CD4-positive, alpha-beta T cell treated with Interleukin-4 for 4 hours (primary cell): ENCODE data around the gene LUC7L.
"Not testable (repeated sequence)": the region's sequence is repeated elsewhere in the genome, so short reads cannot be mapped to it uniquely, and the experiment has no call there.

Experiments
- DNase-seq: peaks from one replicate; pipeline ENCODE4 v3.0.0-alpha.2; 2020

The LUC7L gene

DNA sequence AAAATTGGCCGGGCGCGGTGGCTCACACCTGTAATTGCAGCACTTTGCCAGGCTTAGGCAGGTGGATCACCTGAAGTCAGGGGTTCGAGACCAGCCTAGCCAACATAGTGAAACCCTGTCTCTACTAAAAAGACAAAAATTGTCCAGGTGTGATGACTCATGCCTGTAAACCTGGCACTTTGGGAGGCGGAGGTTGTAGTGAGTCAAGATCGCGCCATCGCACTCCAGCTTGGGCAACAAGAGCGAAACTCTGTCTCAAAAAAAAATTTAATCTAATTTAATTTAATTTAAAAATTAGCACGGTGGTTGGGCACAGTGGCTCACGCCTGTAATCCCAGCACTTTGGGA, 50.6 kb downstream of the LUC7L start:
- no peak for DNase-seq

DNA sequence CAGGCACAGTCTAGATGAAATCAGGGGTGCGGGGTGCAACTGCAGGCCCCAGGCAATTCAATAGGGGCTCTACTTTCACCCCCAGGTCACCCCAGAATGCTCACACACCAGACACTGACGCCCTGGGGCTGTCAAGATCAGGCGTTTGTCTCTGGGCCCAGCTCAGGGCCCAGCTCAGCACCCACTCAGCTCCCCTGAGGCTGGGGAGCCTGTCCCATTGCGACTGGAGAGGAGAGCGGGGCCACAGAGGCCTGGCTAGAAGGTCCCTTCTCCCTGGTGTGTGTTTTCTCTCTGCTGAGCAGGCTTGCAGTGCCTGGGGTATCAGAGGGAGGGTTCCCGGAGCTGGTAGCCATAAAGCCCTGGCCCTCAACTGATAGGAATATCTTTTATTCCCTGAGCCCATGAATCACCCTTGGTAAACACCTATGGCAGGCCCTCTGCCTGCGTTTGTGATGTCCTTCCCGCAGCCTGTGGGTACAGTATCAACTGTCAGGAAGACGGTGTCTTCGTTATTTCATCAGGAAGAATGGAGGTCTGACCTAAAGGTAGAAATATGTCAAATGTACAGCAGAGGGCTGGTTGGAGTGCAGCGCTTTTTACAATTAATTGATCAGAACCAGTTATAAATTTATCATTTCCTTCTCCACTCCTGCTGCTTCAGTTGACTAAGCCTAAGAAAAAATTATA, 51.1 kb downstream of the LUC7L start:
- no peak for DNase-seq

DNA sequence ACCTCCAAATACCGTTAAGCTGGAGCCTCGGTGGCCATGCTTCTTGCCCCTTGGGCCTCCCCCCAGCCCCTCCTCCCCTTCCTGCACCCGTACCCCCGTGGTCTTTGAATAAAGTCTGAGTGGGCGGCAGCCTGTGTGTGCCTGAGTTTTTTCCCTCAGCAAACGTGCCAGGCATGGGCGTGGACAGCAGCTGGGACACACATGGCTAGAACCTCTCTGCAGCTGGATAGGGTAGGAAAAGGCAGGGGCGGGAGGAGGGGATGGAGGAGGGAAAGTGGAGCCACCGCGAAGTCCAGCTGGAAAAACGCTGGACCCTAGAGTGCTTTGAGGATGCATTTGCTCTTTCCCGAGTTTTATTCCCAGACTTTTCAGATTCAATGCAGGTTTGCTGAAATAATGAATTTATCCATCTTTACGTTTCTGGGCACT, 51.8 kb downstream of the LUC7L start:
- DNase-seq, result no peak

DNA sequence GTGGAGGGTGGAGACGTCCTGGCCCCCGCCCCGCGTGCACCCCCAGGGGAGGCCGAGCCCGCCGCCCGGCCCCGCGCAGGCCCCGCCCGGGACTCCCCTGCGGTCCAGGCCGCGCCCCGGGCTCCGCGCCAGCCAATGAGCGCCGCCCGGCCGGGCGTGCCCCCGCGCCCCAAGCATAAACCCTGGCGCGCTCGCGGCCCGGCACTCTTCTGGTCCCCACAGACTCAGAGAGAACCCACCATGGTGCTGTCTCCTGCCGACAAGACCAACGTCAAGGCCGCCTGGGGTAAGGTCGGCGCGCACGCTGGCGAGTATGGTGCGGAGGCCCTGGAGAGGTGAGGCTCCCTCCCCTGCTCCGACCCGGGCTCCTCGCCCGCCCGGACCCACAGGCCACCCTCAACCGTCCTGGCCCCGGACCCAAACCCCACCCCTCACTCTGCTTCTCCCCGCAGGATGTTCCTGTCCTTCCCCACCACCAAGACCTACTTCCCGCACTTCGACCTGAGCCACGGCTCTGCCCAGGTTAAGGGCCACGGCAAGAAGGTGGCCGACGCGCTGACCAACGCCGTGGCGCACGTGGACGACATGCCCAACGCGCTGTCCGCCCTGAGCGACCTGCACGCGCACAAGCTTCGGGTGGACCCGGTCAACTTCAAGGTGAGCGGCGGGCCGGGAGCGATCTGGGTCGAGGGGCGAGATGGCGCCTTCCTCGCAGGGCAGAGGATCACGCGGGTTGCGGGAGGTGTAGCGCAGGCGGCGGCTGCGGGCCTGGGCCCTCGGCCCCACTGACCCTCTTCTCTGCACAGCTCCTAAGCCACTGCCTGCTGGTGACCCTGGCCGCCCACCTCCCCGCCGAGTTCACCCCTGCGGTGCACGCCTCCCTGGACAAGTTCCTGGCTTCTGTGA, 52.5 kb downstream of the LUC7L start, which contains the start of gene HBA1:
HBA1 (plus strand) TSS at position 204 of the 906 bp plus-strand sequence; CDS start at position 241, 37 bp downstream.
- not testable (repeated sequence) for DNase-seq

DNA sequence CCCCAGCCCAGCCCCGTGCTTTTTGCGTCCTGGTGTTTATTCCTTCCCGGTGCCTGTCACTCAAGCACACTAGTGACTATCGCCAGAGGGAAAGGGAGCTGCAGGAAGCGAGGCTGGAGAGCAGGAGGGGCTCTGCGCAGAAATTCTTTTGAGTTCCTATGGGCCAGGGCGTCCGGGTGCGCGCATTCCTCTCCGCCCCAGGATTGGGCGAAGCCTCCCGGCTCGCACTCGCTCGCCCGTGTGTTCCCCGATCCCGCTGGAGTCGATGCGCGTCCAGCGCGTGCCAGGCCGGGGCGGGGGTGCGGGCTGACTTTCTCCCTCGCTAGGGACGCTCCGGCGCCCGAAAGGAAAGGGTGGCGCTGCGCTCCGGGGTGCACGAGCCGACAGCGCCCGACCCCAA, 53.2 kb downstream of the LUC7L start:
- not testable (repeated sequence) for DNase-seq

DNA sequence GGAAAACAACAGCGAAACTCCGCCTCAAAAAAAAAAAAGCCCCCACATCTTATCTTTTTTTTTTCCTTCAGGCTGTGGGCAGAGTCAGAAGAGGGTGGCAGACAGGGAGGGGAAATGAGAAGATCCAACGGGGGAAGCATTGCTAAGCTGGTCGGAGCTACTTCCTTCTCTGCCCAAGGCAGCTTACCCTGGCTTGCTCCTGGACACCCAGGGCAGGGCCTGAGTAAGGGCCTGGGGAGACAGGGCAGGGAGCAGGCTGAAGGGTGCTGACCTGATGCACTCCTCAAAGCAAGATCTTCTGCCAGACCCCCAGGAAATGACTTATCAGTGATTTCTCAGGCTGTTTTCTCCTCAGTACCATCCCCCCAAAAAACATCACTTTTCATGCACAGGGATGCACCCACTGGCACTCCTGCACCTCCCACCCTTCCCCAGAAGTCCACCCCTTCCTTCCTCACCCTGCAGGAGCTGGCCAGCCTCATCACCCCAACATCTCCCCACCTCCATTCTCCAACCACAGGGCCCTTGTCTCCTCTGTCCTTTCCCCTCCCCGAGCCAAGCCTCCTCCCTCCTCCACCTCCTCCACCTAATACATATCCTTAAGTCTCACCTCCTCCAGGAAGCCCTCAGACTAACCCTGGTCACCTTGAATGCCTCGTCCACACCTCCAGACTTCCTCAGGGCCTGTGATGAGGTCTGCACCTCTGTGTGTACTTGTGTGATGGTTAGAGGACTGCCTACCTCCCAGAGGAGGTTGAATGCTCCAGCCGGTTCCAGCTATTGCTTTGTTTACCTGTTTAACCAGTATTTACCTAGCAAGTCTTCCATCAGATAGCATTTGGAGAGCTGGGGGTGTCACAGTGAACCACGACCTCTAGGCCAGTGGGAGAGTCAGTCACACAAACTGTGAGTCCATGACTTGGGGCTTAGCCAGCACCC, 54.0 kb downstream of the LUC7L start:
- no peak for DNase-seq

DNA sequence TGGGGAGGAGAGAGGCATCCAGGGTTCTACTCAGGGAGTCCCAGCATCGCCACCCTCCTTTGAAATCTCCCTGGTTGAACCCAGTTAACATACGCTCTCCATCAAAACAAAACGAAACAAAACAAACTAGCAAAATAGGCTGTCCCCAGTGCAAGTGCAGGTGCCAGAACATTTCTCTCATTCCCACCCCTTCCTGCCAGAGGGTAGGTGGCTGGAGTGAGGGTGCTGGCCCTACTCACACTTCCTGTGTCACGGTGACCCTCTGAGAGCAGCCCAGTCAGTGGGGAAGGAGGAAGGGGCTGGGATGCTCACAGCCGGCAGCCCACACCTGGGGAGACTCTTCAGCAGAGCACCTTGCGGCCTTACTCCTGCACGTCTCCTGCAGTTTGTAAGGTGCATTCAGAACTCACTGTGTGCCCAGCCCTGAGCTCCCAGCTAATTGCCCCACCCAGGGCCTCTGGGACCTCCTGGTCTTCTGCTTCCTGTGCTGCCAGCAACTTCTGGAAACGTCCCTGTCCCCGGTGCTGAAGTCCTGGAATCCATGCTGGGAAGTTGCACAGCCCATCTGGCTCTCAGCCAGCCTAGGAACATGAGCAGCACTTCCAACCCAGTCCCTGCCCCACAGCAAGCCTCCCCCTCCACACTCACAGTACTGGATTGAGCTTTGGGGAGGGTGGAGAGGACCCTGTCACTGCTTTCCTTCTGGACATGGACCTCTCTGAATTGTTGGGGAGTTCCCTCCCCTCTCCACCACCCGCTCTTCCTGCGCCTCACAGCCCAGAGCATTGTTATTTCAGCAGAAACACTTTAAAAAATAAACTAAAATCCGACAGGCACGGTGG, 55.1 kb downstream of the LUC7L start:
- DNase-seq, result not testable (repeated sequence)

DNA sequence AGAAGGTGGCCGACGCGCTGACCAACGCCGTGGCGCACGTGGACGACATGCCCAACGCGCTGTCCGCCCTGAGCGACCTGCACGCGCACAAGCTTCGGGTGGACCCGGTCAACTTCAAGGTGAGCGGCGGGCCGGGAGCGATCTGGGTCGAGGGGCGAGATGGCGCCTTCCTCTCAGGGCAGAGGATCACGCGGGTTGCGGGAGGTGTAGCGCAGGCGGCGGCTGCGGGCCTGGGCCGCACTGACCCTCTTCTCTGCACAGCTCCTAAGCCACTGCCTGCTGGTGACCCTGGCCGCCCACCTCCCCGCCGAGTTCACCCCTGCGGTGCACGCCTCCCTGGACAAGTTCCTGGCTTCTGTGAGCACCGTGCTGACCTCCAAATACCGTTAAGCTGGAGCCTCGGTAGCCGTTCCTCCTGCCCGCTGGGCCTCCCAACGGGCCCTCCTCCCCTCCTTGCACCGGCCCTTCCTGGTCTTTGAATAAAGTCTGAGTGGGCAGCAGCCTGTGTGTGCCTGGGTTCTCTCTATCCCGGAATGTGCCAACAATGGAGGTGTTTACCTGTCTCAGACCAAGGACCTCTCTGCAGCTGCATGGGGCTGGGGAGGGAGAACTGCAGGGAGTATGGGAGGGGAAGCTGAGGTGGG, 55.9 kb downstream of the LUC7L start:
- DNase-seq, result not testable (repeated sequence)

DNA sequence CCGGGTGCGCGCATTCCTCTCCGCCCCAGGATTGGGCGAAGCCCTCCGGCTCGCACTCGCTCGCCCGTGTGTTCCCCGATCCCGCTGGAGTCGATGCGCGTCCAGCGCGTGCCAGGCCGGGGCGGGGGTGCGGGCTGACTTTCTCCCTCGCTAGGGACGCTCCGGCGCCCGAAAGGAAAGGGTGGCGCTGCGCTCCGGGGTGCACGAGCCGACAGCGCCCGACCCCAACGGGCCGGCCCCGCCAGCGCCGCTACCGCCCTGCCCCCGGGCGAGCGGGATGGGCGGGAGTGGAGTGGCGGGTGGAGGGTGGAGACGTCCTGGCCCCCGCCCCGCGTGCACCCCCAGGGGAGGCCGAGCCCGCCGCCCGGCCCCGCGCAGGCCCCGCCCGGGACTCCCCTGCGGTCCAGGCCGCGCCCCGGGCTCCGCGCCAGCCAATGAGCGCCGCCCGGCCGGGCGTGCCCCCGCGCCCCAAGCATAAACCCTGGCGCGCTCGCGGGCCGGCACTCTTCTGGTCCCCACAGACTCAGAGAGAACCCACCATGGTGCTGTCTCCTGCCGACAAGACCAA, 56.8 kb downstream of the LUC7L start, which contains the start of gene HBA2:
HBA2 (plus strand) TSS at position 503 of the 568 bp plus-strand sequence; CDS start at position 540, 37 bp downstream.
- DNase-seq, result not testable (repeated sequence)

DNA sequence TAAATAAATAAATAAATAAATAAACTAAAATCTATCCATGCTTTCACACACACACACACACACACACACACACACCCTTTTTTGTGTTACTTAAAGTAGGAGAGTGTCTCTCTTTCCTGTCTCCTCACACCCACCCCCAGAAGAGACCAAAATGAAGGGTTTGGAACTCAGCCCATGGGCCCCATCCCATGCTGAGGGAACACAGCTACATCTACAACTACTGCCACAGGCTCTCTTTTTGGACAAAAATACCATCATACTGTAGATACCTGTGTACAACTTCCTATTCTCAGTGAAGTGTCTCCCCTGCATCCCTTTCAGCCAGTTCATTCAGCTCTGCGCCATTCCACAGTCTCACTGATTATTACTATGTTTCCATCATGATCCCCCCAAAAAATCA, 58.5 kb downstream of the LUC7L start:
- DNase-seq, result no peak

DNA sequence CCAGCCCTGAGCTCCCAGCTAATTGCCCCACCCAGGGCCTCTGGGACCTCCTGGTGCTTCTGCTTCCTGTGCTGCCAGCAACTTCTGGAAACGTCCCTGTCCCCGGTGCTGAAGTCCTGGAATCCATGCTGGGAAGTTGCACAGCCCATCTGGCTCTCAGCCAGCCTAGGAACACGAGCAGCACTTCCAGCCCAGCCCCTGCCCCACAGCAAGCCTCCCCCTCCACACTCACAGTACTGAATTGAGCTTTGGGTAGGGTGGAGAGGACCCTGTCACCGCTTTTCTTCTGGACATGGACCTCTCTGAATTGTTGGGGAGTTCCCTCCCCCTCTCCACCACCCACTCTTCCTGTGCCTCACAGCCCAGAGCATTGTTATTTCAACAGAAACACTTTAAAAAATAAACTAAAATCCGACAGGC, 59.2 kb downstream of the LUC7L start:
- DNase-seq, result not testable (repeated sequence)

DNA sequence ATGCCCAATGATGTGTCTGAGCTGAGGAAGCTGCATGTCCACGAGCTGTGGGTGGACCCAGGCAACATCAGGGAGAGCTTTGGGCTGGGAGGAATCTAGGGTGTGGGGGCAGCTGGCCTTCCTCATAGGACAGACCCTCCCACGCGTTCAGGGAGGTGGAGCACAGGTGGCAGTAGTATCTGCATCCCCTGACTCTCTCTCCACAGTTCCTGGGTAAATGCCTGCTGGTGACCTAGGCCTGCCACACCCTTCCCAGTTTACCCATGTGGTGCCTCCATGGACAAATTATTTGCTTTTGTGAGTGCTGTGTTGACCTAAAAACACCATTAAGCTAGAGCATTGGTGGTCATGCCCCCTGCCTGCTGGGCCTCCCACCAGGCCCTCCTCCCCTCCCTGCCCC, 60.2 kb downstream of the LUC7L start:
- no peak for DNase-seq

DNA sequence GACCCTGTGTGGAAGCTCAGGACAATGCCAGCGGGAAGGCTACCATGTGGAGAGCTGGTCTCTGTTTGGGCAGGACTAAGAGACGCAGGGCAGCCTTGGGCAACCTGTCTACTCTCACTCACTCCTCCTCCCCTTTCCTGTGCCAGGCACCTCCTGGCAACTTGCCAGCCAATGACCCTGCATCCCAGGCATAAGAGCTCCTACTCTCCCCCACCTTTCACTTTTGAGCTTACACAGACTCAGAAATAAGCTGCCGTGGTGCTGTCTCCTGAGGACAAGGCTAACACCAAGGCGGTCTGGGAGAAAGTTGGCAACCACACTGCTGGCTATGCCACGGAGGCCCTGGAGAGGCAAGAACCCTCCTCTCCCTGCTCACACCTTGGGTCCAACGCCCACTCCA, 60.8 kb downstream of the LUC7L start:
- no peak for DNase-seq

DNA sequence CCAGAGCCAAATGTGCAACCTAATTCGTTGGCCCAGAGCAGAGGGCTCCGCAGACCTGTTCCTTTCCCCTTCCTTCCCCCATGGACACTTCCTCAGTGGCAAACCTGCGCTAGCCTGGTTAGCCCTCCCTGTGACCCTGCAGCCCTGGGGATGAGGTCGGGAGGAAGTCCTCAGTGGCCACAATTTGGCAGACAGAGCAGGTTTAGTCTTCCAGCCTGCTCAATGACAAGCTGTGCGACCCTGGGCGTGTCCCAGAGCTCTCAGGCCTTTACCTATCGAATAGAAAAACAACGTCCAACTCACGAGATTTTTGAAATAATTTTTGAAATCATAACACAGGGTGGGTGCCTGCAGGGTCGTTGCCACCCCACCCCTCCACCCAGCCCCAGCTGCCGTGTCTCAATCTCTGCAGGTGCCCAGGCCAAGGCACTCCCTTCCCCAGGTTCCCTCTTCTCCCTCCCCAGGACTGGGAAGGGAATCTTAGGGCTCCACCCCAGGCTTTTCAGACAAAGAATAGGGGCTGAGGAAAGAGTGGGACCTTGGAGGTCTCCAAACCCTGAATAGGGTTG, 62.0 kb downstream of the LUC7L start:
- no peak for DNase-seq

DNA sequence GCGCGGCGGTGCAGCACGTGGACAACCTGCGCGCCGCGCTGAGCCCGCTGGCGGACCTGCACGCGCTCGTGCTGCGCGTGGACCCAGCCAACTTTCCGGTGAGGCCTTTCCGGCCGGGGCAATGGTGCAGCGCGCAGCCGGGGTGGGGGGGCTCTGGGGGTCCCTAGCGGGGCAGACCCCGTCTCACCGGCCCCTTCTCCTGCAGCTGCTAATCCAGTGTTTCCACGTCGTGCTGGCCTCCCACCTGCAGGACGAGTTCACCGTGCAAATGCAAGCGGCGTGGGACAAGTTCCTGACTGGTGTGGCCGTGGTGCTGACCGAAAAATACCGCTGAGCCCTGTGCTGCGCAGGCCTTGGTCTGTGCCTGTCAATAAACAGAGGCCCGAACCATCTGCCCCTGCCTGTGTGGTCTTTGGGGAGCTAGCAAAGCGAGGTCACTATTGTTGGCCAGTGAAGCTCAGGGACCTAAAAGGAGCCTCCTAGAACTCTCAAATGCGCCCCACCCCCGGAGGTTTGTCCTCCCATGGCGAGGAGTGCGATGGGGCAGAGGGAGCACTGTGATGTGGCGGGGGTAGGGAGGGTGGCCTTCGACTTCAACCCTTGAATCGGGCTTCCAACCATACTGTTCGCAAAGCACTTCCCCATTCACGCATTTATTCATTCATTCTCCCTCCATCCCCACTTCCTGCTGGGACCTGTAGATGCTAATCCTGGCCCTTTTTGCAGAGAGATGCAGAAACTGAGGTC, 62.7 kb downstream of the LUC7L start:
- DNase-seq, result no peak

DNA sequence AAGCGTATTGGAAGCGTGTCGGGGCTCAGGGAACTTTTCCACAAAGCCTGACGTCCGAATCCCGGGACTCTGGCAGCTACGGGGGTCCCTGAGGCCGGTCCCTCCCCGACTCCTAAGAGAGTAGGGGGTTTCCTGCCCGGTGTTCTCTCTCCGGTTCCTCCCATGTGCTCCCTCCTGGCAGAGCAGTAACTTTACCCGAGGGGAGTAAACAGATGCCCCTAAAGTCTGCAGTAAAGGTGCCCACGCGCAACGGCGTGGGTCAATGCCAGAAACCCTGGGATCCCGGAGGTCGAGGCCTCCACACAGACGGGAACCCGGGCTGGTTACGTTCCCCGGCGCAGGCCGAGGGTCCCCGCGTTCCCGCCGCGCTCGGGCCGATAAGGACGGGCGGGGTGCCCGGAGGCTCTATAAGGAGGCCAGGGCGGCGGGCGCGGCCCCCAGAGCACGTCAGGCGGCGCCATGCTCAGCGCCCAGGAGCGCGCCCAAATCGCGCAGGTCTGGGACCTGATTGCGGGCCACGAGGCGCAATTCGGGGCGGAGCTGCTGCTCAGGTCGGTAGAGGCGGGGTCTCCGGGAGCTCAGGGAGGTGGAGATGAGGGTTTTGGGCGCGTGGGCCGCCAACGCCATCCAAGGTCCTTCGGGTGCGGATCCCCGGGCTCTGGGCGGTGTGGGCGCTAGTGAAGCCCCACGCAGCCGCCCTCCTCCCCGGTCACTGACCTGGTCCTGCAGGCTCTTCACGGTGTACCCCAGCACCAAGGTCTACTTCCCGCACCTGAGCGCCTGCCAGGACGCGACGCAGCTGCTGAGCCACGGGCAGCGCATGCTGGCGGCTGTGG, 63.5 kb downstream of the LUC7L start, which contains the start of gene HBM:
HBM (plus strand) TSS at position 440 of the 836 bp plus-strand sequence; CDS start at position 460, 20 bp downstream.
- DNase-seq, result no peak

DNA sequence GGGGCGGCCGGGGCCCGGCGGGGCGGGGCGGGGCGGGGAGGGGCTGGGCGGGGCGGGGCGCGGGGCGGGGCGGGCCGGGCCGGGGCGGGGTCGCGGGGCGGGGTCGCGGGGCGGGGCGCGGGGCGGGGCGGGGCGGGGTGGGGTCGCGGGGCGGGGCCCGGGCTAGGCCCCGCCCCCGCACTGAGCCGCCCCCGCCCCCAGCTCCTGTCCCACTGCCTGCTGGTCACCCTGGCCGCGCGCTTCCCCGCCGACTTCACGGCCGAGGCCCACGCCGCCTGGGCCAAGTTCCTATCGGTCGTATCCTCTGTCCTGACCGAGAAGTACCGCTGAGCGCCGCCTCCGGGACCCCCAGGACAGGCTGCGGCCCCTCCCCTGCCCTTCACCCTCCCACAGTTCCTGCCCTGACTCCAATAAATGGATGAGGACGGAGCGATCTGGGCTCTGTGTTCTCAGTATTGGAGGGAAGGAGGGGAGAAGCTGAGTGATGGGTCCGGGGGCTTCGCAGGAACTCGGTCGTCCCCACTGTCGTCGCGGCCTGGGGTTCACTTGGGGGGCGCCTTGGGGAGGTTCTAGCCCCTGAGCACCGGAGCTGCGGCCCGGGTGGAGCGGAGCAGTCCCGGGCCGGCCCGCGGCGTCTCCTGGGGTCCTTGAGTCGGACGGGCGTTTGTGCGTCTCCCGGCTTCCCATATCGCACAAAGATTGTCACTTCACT, 64.3 kb downstream of the LUC7L start:
- no peak for DNase-seq
